IMR-90 (cell line): Measurements from ENCODE around the gene TYW5.

Experiments used
- BHLHE40 ChIP-seq: fragments of 150-350 bp; IDR thresholded peaks from 2 replicates; pipeline ENCODE4 v1.6.1; 2016; ENCODE audit warnings: mild to moderate bottlenecking, low read depth, low read length
- CEBPB ChIP-seq: IDR thresholded peaks from 2 replicates; pipeline ENCODE4 v1.6.1; 2012; ENCODE audit warnings: low read depth, low read length, improper control_type of control experiment
- MAZ ChIP-seq: IDR thresholded peaks from 2 replicates; pipeline ENCODE4 v1.6.1; 2012; ENCODE audit warnings: low read depth, mild to moderate bottlenecking, low read length, improper control_type of control experiment, moderate library complexity, borderline replicate concordance
- POLR2A ChIP-seq: IDR thresholded peaks from 2 replicates; pipeline ENCODE4 v1.6.1; 2012; ENCODE audit warnings: mild to moderate bottlenecking, low read depth, low read length
- TF ChIP-seq, protein P1 (sequence below): conservative IDR thresholded peaks from 2 replicates; pipeline ENCODE4 v1.5.1; 2012; ENCODE audit warnings: mild to moderate bottlenecking, low read depth, low read length, improper control_type of control experiment

DNA sequence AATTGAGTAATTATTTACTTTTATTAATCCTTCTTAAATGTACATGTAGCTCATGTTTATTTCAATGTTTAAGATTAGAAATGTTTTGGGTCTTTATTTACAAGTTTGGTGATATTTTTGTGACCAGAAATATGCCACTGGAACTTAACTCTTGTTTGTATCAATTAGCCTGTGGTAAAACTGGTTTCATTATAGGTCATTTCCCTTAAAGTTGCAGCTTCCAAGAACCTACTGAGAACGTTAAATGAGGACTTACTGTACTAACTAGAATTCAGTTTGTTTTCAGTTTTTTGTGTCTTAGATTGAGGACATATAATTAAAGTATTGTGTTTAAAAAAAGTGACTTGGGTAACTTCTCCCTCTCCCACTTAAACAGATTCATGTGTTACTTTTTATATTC lies 4.3 kb downstream of the TYW5 start:
- TF ChIP-seq, protein P1, sequence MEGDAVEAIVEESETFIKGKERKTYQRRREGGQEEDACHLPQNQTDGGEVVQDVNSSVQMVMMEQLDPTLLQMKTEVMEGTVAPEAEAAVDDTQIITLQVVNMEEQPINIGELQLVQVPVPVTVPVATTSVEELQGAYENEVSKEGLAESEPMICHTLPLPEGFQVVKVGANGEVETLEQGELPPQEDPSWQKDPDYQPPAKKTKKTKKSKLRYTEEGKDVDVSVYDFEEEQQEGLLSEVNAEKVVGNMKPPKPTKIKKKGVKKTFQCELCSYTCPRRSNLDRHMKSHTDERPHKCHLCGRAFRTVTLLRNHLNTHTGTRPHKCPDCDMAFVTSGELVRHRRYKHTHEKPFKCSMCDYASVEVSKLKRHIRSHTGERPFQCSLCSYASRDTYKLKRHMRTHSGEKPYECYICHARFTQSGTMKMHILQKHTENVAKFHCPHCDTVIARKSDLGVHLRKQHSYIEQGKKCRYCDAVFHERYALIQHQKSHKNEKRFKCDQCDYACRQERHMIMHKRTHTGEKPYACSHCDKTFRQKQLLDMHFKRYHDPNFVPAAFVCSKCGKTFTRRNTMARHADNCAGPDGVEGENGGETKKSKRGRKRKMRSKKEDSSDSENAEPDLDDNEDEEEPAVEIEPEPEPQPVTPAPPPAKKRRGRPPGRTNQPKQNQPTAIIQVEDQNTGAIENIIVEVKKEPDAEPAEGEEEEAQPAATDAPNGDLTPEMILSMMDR: no peak
- TF ChIP-seq POLR2A: no peak
- no peak for TF ChIP-seq MAZ
- TF ChIP-seq BHLHE40: no peak
- no peak for TF ChIP-seq CEBPB
